OCI-LY3 (cell line): Measurements from ENCODE around the gene ZNF611.

Source experiments
- CTCF ChIP-seq: fragments of 200-600, 300-600 bp; sonication (generic); IDR thresholded peaks from 2 replicates; pipeline ENCODE4 v1.5.1; 2014; ENCODE audit warnings: antibody characterized with exemption, low read length, low read depth
- EZH2phosphoT487 ChIP-seq: fragments of 200-600 bp; shearing (Covaris generic); IDR thresholded peaks from 2 replicates; pipeline ENCODE4 v1.6.1; 2018; ENCODE audit warnings: antibody characterized with exemption, mixed run types, low read depth

GRCh38 chr19:52778811-52779210 lies 44.0 kb upstream of the ZNF611 start:
- TF ChIP-seq CTCF (no peak), EZH2phosphoT487 (no peak)
